ENCODE measurements around the gene COL18A1. TPM values are rescaled to one million over a fixed set of nuclear protein-coding genes. Genes with fewer than 3 reads are reported as not detected.

COL18A1 gene
- total RNA-seq, 4 donors from 2014 or later = 18.6 to 85.0 (median 33.0) TPM

- H3K27me3 ChIP-seq = no peaks in the 10 kb centered on the region
- H3K9me3 ChIP-seq = no peaks in the 10 kb centered on the region
- peaks cover 0 to 17% (median 0%) of the 10 kb centered on the region in 3 donors for H3K36me3 ChIP-seq
- no peaks in the 10 kb centered on the region for H3K4me1 ChIP-seq
- DNase-seq = no peak
- TF ChIP-seq POLR2A (IDR thresholded peaks at IDR 0.05) (no peak), CTCF (IDR thresholded peaks at IDR 0.05) (no peak)
- no peak overlapping the region for H3K27ac ChIP-seq
- no peak overlapping the region for H3K4me3 ChIP-seq
Observed at GRCh38 chr21:45509566-45510465, 104.9 kb downstream of the COL18A1 start.

GRCh38 chr21:45510466-45510955 lies 105.5 kb downstream of the COL18A1 start:
- Histone ChIP-seq H3K4me1 (no peaks in the 10 kb centered on the region), H3K9me3 (no peaks in the 10 kb centered on the region), H3K27ac (no peak overlapping the region), H3K27me3 (no peaks in the 10 kb centered on the region), H3K4me3 (no peak overlapping the region), H3K36me3 (peaks cover 0 to 17% (median 0%) of the 10 kb centered on the region in 3 donors)
- TF ChIP-seq POLR2A (IDR thresholded peaks at IDR 0.05) = no peak
- TF ChIP-seq CTCF (IDR thresholded peaks at IDR 0.05) = no peak
- DNase-seq = no peak

- Histone ChIP-seq H3K36me3 (peaks cover 0 to 17% (median 0%) of the 10 kb centered on the region in 3 donors), H3K9me3 (no peaks in the 10 kb centered on the region), H3K27ac (no peak overlapping the region), H3K27me3 (no peaks in the 10 kb centered on the region), H3K4me3 (no peak overlapping the region), H3K4me1 (no peaks in the 10 kb centered on the region)
- TF ChIP-seq CTCF (IDR thresholded peaks at IDR 0.05) (no peak), POLR2A (IDR thresholded peaks at IDR 0.05) (no peak)
- no peak for DNase-seq
Observed at GRCh38 chr21:45511007-45511406, 106.0 kb downstream of the COL18A1 start.

- no peaks in the 10 kb centered on the region for H3K4me1 ChIP-seq
- peaks cover 0 to 17% (median 0%) of the 10 kb centered on the region in 3 donors for H3K36me3 ChIP-seq
- H3K4me3 ChIP-seq = no peak overlapping the region
- no peak overlapping the region for H3K27ac ChIP-seq
- no peaks in the 10 kb centered on the region for H3K9me3 ChIP-seq
- TF ChIP-seq CTCF (IDR thresholded peaks at IDR 0.05) (no peak), POLR2A (IDR thresholded peaks at IDR 0.05) (no peak)
- H3K27me3 ChIP-seq = no peaks in the 10 kb centered on the region
- DNase-seq = no peak
Observed at GRCh38 chr21:45511661-45512431, 106.9 kb downstream of the COL18A1 start.

- no peak overlapping the region for H3K27ac ChIP-seq
- peaks cover 0 to 17% (median 0%) of the 10 kb centered on the region in 3 donors for H3K36me3 ChIP-seq
- H3K9me3 ChIP-seq = no peaks in the 10 kb centered on the region
- H3K27me3 ChIP-seq = no peaks in the 10 kb centered on the region
- H3K4me3 ChIP-seq = no peak overlapping the region
- TF ChIP-seq POLR2A (IDR thresholded peaks at IDR 0.05) (no peak), CTCF (IDR thresholded peaks at IDR 0.05) (no peak)
- no peaks in the 10 kb centered on the region for H3K4me1 ChIP-seq
- DNase-seq = no peak
Observed at GRCh38 chr21:45512626-45513002, 107.6 kb downstream of the COL18A1 start.
